ENCODE data around the gene SPNS1.
"Not testable (repeated sequence)": the region's sequence is repeated elsewhere in the genome, so short reads cannot be mapped to it uniquely, and the experiment has no call there.

Gene SPNS1

GRCh38 chr16:28990375-28991040, 15.9 kb downstream of the SPNS1 start:
- H3K4me1 ChIP-seq (ENCODE audit: control insufficient read depth, insufficient read depth, low read length, poor library complexity, severe bottlenecking) = no peaks in the 10 kb centered on the region
- H3K9me3 ChIP-seq (ENCODE audit: control insufficient read depth, low read length) = no peaks in the 10 kb centered on the region
- WGBS, 2 experiments (ENCODE audit: insufficient coverage in 2 of 2) = 90 to 100% methylated on average over 5 to 9 of the region's 11 CpGs
- H3K36me3 ChIP-seq (ENCODE audit: control insufficient read depth, insufficient read depth, low read length) = peaks cover 22% of the 10 kb centered on the region
- H3K27ac ChIP-seq (ENCODE audit: low read depth, low read length, severe bottlenecking) = no peak overlapping the region
- H3K4me3 ChIP-seq (ENCODE audit: extremely low read depth, insufficient read depth, low read length, poor library complexity, severe bottlenecking) = no peak overlapping the region

DNA sequence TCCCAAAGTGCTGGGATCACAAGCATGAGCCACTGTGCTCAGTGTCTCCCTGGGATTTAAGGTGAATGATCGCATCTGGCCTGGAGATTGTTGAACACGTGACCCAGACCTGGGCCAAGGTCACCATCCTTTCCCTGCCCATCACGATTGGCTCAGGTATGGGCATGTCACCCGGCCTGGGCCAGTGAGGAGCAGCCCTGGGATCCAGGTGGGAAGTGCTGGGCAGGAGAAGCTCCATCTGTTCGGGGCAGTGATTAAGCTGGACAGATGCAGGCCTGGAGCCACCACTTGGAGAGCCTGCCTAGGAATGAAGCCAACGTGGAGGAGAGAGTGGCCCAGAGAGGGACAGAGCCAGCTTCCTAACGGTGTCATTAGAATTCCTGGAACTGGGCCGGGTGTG, 17.1 kb downstream of the SPNS1 start:
- WGBS, 2 experiments (ENCODE audit: insufficient coverage in 2 of 2) = 89 to 91% methylated on average over 8 of the region's 8 CpGs
- Histone ChIP-seq H3K4me1 (ENCODE audit: control insufficient read depth, insufficient read depth, low read length, poor library complexity, severe bottlenecking) (no peaks in the 10 kb centered on the region), H3K36me3 (ENCODE audit: control insufficient read depth, insufficient read depth, low read length) (peaks cover 11% of the 10 kb centered on the region), H3K27ac (ENCODE audit: low read depth, low read length, severe bottlenecking) (no peak overlapping the region), H3K9me3 (ENCODE audit: control insufficient read depth, low read length) (no peaks in the 10 kb centered on the region), H3K4me3 (ENCODE audit: extremely low read depth, insufficient read depth, low read length, poor library complexity, severe bottlenecking) (no peak overlapping the region)

- no peak overlapping the region for H3K27ac ChIP-seq (ENCODE audit: low read depth, low read length, severe bottlenecking)
- H3K9me3 ChIP-seq (ENCODE audit: control insufficient read depth, low read length) = no peaks in the 10 kb centered on the region
- WGBS, 2 experiments (ENCODE audit: insufficient coverage in 2 of 2) = 90 to 93% methylated on average over 5 of the region's 10 CpGs
- H3K36me3 ChIP-seq (ENCODE audit: control insufficient read depth, insufficient read depth, low read length) = peaks cover 3% of the 10 kb centered on the region
- no peak overlapping the region for H3K4me3 ChIP-seq (ENCODE audit: extremely low read depth, insufficient read depth, low read length, poor library complexity, severe bottlenecking)
- H3K4me1 ChIP-seq (ENCODE audit: control insufficient read depth, insufficient read depth, low read length, poor library complexity, severe bottlenecking) = no peaks in the 10 kb centered on the region
Observed at GRCh38 chr16:28992496-28992895, 17.9 kb downstream of the SPNS1 start.

- Histone ChIP-seq H3K4me1 (ENCODE audit: control insufficient read depth, insufficient read depth, low read length, poor library complexity, severe bottlenecking) (no peaks in the 10 kb centered on the region), H3K4me3 (ENCODE audit: extremely low read depth, insufficient read depth, low read length, poor library complexity, severe bottlenecking) (no peak overlapping the region), H3K27ac (ENCODE audit: low read depth, low read length, severe bottlenecking) (no peak overlapping the region), H3K36me3 (ENCODE audit: control insufficient read depth, insufficient read depth, low read length) (no peaks in the 10 kb centered on the region), H3K9me3 (ENCODE audit: control insufficient read depth, low read length) (no peaks in the 10 kb centered on the region)
- WGBS, 2 experiments (ENCODE audit: insufficient coverage in 2 of 2) = 80% methylated on average over 1 to 3 of the region's 3 CpGs
Observed at GRCh38 chr16:28998837-28999236, 24.3 kb downstream of the SPNS1 start.

DNA sequence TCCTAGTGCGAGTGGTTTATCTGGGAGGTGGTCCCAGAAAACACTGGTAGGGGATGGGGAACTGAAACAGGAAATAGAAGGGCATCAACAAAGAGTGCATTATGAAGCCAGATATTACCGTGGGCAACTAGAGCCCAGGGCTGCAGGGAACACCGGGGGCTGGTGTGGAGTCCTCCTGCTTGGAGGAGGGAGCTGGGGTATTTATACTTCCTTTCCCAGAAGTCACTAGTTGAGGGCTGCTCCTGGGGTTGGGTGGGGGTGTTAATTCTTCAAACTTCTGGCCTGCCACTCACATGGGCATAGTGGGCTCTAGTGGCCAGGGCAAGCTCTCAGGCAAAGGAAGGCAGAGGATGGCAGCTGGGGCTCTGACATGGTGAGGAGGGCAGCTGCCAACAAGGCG, 25.0 kb downstream of the SPNS1 start:
- Histone ChIP-seq H3K4me3 (ENCODE audit: extremely low read depth, insufficient read depth, low read length, poor library complexity, severe bottlenecking) (no peak overlapping the region), H3K9me3 (ENCODE audit: control insufficient read depth, low read length) (no peaks in the 10 kb centered on the region), H3K36me3 (ENCODE audit: control insufficient read depth, insufficient read depth, low read length) (no peaks in the 10 kb centered on the region), H3K27ac (ENCODE audit: low read depth, low read length, severe bottlenecking) (no peak overlapping the region), H3K4me1 (ENCODE audit: control insufficient read depth, insufficient read depth, low read length, poor library complexity, severe bottlenecking) (no peaks in the 10 kb centered on the region)
- WGBS, 2 experiments (ENCODE audit: insufficient coverage in 2 of 2) = 71 to 73% methylated on average over 4 of the region's 4 CpGs

- Histone ChIP-seq H3K4me1 (ENCODE audit: control insufficient read depth, insufficient read depth, low read length, poor library complexity, severe bottlenecking) (no peaks in the 10 kb centered on the region), H3K27ac (ENCODE audit: low read depth, low read length, severe bottlenecking) (no peak overlapping the region), H3K4me3 (ENCODE audit: extremely low read depth, insufficient read depth, low read length, poor library complexity, severe bottlenecking) (no peak overlapping the region), H3K9me3 (ENCODE audit: control insufficient read depth, low read length) (no peaks in the 10 kb centered on the region), H3K36me3 (ENCODE audit: control insufficient read depth, insufficient read depth, low read length) (no peaks in the 10 kb centered on the region)
- 100% methylated on average over 1 of the region's 2 CpGs; no CpG with 5 or more reads in 1 of the 2 experiments for WGBS, 2 experiments (ENCODE audit: insufficient coverage in 2 of 2)
Observed at GRCh38 chr16:29000019-29000418, 25.4 kb downstream of the SPNS1 start.

- 76 to 79% methylated on average over 7 to 8 of the region's 9 CpGs for WGBS, 2 experiments (ENCODE audit: insufficient coverage in 2 of 2)
- H3K9me3 ChIP-seq (ENCODE audit: control insufficient read depth, low read length); H3K36me3 ChIP-seq (ENCODE audit: control insufficient read depth, insufficient read depth, low read length); H3K4me3 ChIP-seq (ENCODE audit: extremely low read depth, insufficient read depth, low read length, poor library complexity, severe bottlenecking); H3K4me1 ChIP-seq (ENCODE audit: control insufficient read depth, insufficient read depth, low read length, poor library complexity, severe bottlenecking); H3K27ac ChIP-seq (ENCODE audit: low read depth, low read length, severe bottlenecking): not testable (repeated sequence)
Observed at GRCh38 chr16:29004496-29005139, 30.0 kb downstream of the SPNS1 start.

- WGBS, 2 experiments (ENCODE audit: insufficient coverage in 2 of 2) = 90 to 91% methylated on average over 8 of the region's 10 CpGs
- no peaks in the 10 kb centered on the region for H3K4me1 ChIP-seq (ENCODE audit: control insufficient read depth, insufficient read depth, low read length, poor library complexity, severe bottlenecking)
- no peak overlapping the region for H3K27ac ChIP-seq (ENCODE audit: low read depth, low read length, severe bottlenecking)
- no peak overlapping the region for H3K4me3 ChIP-seq (ENCODE audit: extremely low read depth, insufficient read depth, low read length, poor library complexity, severe bottlenecking)
- no peaks in the 10 kb centered on the region for H3K36me3 ChIP-seq (ENCODE audit: control insufficient read depth, insufficient read depth, low read length)
- H3K9me3 ChIP-seq (ENCODE audit: control insufficient read depth, low read length) = no peaks in the 10 kb centered on the region
Observed at GRCh38 chr16:29007730-29008593, 33.4 kb downstream of the SPNS1 start.

DNA sequence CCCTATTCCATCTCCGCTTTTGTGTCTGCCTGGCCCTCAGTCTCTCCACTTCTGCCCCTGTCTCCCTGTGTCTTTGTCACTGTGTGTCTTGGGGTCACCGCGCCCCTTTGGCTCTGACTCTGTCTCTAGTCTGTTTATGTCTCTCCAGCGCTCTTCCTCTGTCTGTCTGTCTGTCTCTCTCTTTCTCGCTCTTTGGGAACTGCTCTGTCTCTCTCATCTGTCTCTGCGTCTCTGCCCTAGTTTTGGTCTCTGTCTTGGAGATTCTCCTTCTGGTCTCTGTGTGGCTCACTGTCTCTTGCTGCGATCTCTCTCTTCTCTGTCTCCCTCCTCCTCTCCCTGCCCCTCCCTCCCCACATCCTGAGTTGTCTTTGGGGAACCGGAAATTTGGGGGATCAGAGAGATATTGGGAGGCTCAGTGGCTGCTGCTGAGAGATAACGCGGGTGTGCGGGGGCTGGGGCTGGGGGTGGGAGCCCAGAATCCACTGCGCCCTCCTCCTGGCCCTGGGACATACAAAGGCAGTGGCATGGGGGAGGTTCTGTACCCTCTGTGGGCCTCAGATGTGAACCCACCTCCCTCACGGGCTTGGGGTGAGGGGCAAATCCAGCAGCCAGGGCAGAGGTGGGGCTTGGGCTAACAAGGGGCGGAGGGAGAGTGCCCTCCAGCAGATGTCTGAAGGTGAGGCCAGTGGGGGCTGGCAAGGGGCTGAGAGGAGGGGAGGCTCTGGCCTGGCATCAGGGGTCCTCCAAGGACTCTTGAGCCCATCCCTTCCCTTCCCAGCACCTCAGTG, 34.7 kb downstream of the SPNS1 start:
- WGBS, 2 experiments (ENCODE audit: insufficient coverage in 2 of 2) = 90 to 97% methylated on average over 8 to 12 of the region's 14 CpGs

GRCh38 chr16:29009838-29010166, 35.2 kb downstream of the SPNS1 start:
- Histone ChIP-seq H3K36me3 (ENCODE audit: control insufficient read depth, insufficient read depth, low read length) (no peaks in the 10 kb centered on the region), H3K4me3 (ENCODE audit: extremely low read depth, insufficient read depth, low read length, poor library complexity, severe bottlenecking) (no peak overlapping the region), H3K27ac (ENCODE audit: low read depth, low read length, severe bottlenecking) (no peak overlapping the region), H3K9me3 (ENCODE audit: control insufficient read depth, low read length) (no peaks in the 10 kb centered on the region), H3K4me1 (ENCODE audit: control insufficient read depth, insufficient read depth, low read length, poor library complexity, severe bottlenecking) (no peaks in the 10 kb centered on the region)
- 80 to 100% methylated on average over 1 of the region's 2 CpGs for WGBS, 2 experiments (ENCODE audit: insufficient coverage in 2 of 2)

More for the DNA sequence above, 34.7 kb downstream of the SPNS1 start:
- Histone ChIP-seq H3K27ac (ENCODE audit: low read depth, low read length, severe bottlenecking) (no peak overlapping the region), H3K4me3 (ENCODE audit: extremely low read depth, insufficient read depth, low read length, poor library complexity, severe bottlenecking) (no peak overlapping the region), H3K36me3 (ENCODE audit: control insufficient read depth, insufficient read depth, low read length) (no peaks in the 10 kb centered on the region), H3K9me3 (ENCODE audit: control insufficient read depth, low read length) (no peaks in the 10 kb centered on the region), H3K4me1 (ENCODE audit: control insufficient read depth, insufficient read depth, low read length, poor library complexity, severe bottlenecking) (no peaks in the 10 kb centered on the region)

Measured in mesodermal cell (in vitro differentiated cells).